Thymus (tissue), 11 donors: ENCODE data around the gene CFAP90. TPM values are rescaled to one million over a fixed set of nuclear protein-coding genes. Genes with fewer than 3 reads are reported as not detected.

ENCODE experiments used
- DNase-seq, 9 donors: peaks; one replicate each; pipeline ENCODE4 v3.0.0-alpha.2; 2013; ENCODE audit warnings: low spot score in 9 of 9, low read depth in 6 of 9, missing footprints in 1 of 9
- H3K27ac ChIP-seq, 2 donors: one replicate each; pipeline ENCODE4 v1.5.1; 2013; ENCODE audit warnings: control low read depth in 1 of 2, low read depth in 1 of 2, low read length in 1 of 2, mild to moderate bottlenecking in 1 of 2, moderate library complexity in 1 of 2
- H3K27me3 ChIP-seq, 2 donors: one replicate each; pipeline ENCODE4 v1.5.1; 2013; ENCODE audit warnings: low read length in 1 of 2; ENCODE audit not compliant: control insufficient read depth in 2 of 2, insufficient read depth in 1 of 2
- H3K36me3 ChIP-seq, 2 donors: one replicate each; pipeline ENCODE4 v1.5.1; 2013; ENCODE audit warnings: low read length in 1 of 2, mild to moderate bottlenecking in 1 of 2, moderate library complexity in 1 of 2; ENCODE audit not compliant: control insufficient read depth in 2 of 2, insufficient read depth in 2 of 2
- H3K4me1 ChIP-seq, 2 donors: one replicate each; pipeline ENCODE4 v1.5.1; 2013; ENCODE audit warnings: low read length in 2 of 2; ENCODE audit not compliant: control insufficient read depth in 2 of 2, insufficient read depth in 2 of 2
- H3K4me3 ChIP-seq, 2 donors: one replicate each; pipeline ENCODE4 v1.5.1; 2013; ENCODE audit warnings: low read length in 2 of 2, control low read depth in 1 of 2, mild to moderate bottlenecking in 1 of 2
- H3K9me3 ChIP-seq, 2 donors: one replicate each; pipeline ENCODE4 v1.5.1; 2013; ENCODE audit warnings: low read length in 1 of 2, mild to moderate bottlenecking in 1 of 2; ENCODE audit not compliant: control insufficient read depth in 2 of 2, insufficient read depth in 1 of 2
- WGBS: extraction: QIAGEN DNeasy Blood & Tissue Kit; methylation state at CpG from one replicate; pipeline ENCODE4 v1.1.7; 2013; 5-methylcytosine and 5-hydroxymethylcytosine counted together
- polyA plus RNA-seq: library from polyadenylated mRNA; stranded (reverse); fragments of 200-250 nt; gene quantifications from one replicate; pipeline ENCODE4 v1.2.3, GENCODE V29; 2013
- total RNA-seq: library from RNA; stranded (reverse); fragments of 120-200 nt; gene quantifications from one replicate; pipeline ENCODE4 v1.2.4, GENCODE V29; 2013
- donor health status: healthy.

CFAP90 gene
- total and polyA plus RNA-seq, 2 donors = 0.76 to 1.2 TPM

GRCh38 chr5:7856855-7857254 is 5.9 kb upstream of the CFAP90 start:
- H3K4me3 ChIP-seq = no peak overlapping the region
- H3K27ac ChIP-seq = no peak overlapping the region
- H3K9me3 ChIP-seq = peaks cover 1 to 4% of the 10 kb centered on the region in 2 donors
- peaks cover 16 to 19% of the 10 kb centered on the region in 2 donors for H3K36me3 ChIP-seq
- peaks cover 0 to 5% of the 10 kb centered on the region in 2 donors for H3K4me1 ChIP-seq
- WGBS = 98% methylated on average over 2 of the region's 2 CpGs
- H3K27me3 ChIP-seq = peaks cover 3 to 10% of the 10 kb centered on the region in 2 donors
- peak in 3 of 9 donors; percentile 14 to 41 (median 34) for DNase-seq

GRCh38 chr5:7855611-7856010 is 4.7 kb upstream of the CFAP90 start:
- H3K4me1 ChIP-seq = peaks cover 0 to 5% of the 10 kb centered on the region in 2 donors
- peaks cover 7 to 14% of the 10 kb centered on the region in 2 donors for H3K36me3 ChIP-seq
- DNase-seq = no peak
- H3K27ac ChIP-seq = no peak overlapping the region
- WGBS = 98% methylated on average over 3 of the region's 3 CpGs
- peaks cover 9 to 23% of the 10 kb centered on the region in 2 donors for H3K27me3 ChIP-seq
- no peak overlapping the region for H3K4me3 ChIP-seq
- peaks cover 3 to 8% of the 10 kb centered on the region in 2 donors for H3K9me3 ChIP-seq

- Histone ChIP-seq H3K4me1 (peaks cover 2 to 8% of the 10 kb centered on the region in 2 donors), H3K9me3 (peaks cover 3 to 8% of the 10 kb centered on the region in 2 donors), H3K36me3 (peaks cover 0 to 3% of the 10 kb centered on the region in 2 donors), H3K4me3 (no peak overlapping the region), H3K27me3 (peaks cover 29 to 46% of the 10 kb centered on the region in 2 donors), H3K27ac (no peak overlapping the region)
- DNase-seq = no peak
- WGBS = 81% methylated on average over 2 of the region's 2 CpGs
Measured at GRCh38 chr5:7852988-7853387, 2.1 kb upstream of the CFAP90 start.

- peaks cover 3 to 7% of the 10 kb centered on the region in 2 donors for H3K9me3 ChIP-seq
- H3K4me1 ChIP-seq = peaks cover 2 to 7% of the 10 kb centered on the region in 2 donors
- no peak for DNase-seq
- H3K4me3 ChIP-seq = no peak overlapping the region
- H3K27me3 ChIP-seq = peaks cover 29 to 49% of the 10 kb centered on the region in 2 donors
- 91% methylated on average over 1 of the region's 1 CpG for WGBS
- H3K36me3 ChIP-seq = peaks cover 0 to under 1% of the 10 kb centered on the region in 2 donors
- H3K27ac ChIP-seq = no peak overlapping the region
Measured at GRCh38 chr5:7852542-7852941, 1.6 kb upstream of the CFAP90 start.

GRCh38 chr5:7851617-7852289 is 820 bp upstream of the CFAP90 start:
- Histone ChIP-seq H3K27ac (no peak overlapping the region), H3K4me3 (no peak overlapping the region), H3K27me3 (peaks cover 33 to 51% of the 10 kb centered on the region in 2 donors), H3K36me3 (no peaks in the 10 kb centered on the region), H3K4me1 (peaks cover 2 to 7% of the 10 kb centered on the region in 2 donors), H3K9me3 (peaks cover 3 to 4% of the 10 kb centered on the region in 2 donors)
- 87% methylated on average over 8 of the region's 8 CpGs for WGBS
- DNase-seq = no peak

- DNase-seq = no peak
- Histone ChIP-seq H3K27ac (no peak overlapping the region), H3K27me3 (peaks cover 33 to 51% of the 10 kb centered on the region in 2 donors), H3K9me3 (peaks cover 3 to 4% of the 10 kb centered on the region in 2 donors), H3K4me3 (peak overlapping the region; percentile 8 to 53), H3K4me1 (peaks cover 2 to 7% of the 10 kb centered on the region in 2 donors), H3K36me3 (no peaks in the 10 kb centered on the region)
- WGBS = 66% methylated on average over 16 of the region's 16 CpGs
Measured at GRCh38 chr5:7851240-7851592, 283 bp upstream of the CFAP90 start.

GRCh38 chr5:7849681-7850394 is 1.1 kb downstream of the CFAP90 start:
- Histone ChIP-seq H3K27me3 (peaks cover 33 to 51% of the 10 kb centered on the region in 2 donors), H3K36me3 (no peaks in the 10 kb centered on the region), H3K9me3 (peaks cover 3 to 4% of the 10 kb centered on the region in 2 donors), H3K27ac (no peak overlapping the region), H3K4me1 (peaks cover 2 to 7% of the 10 kb centered on the region in 2 donors), H3K4me3 (peak overlapping the region; percentile 13 to 53)
- 3% methylated on average over 44 of the region's 44 CpGs for WGBS
- DNase-seq = peak in 1 of 9 donors; percentile 10

- H3K27ac ChIP-seq = no peak overlapping the region
- H3K9me3 ChIP-seq = peaks cover 2 to 4% of the 10 kb centered on the region in 2 donors
- DNase-seq = no peak
- peaks cover 33 to 47% of the 10 kb centered on the region in 2 donors for H3K27me3 ChIP-seq
- peaks cover 2 to 7% of the 10 kb centered on the region in 2 donors for H3K4me1 ChIP-seq
- H3K36me3 ChIP-seq = no peaks in the 10 kb centered on the region
- 87% methylated on average over 2 of the region's 2 CpGs for WGBS
- H3K4me3 ChIP-seq = no peak overlapping the region
Measured at GRCh38 chr5:7848296-7848695, 2.6 kb downstream of the CFAP90 start.

- H3K36me3 ChIP-seq = no peaks in the 10 kb centered on the region
- peaks cover 2 to 4% of the 10 kb centered on the region in 2 donors for H3K9me3 ChIP-seq
- no peak for DNase-seq
- H3K27ac ChIP-seq = no peak overlapping the region
- peaks cover 2 to 7% of the 10 kb centered on the region in 2 donors for H3K4me1 ChIP-seq
- H3K27me3 ChIP-seq = peaks cover 28 to 35% of the 10 kb centered on the region in 2 donors
- WGBS = 96% methylated on average over 5 of the region's 5 CpGs
- no peak overlapping the region for H3K4me3 ChIP-seq
Measured at GRCh38 chr5:7846327-7846726, 4.6 kb downstream of the CFAP90 start.
